Retinal pigment epithelial cell (primary cell): Measurements from ENCODE around the gene PKM.

Source experiments
- DNase-seq: peaks from one replicate; pipeline ENCODE4 v3.0.0-alpha.2; 2010; ENCODE audit warnings: low read depth
- H3K4me3 ChIP-seq: 2 replicates; pipeline ENCODE4 v1.5.1; 2011; ENCODE audit warnings: mild to moderate bottlenecking, low read length, control low read depth, moderate library complexity
- CTCF ChIP-seq: conservative IDR thresholded peaks from 2 replicates; pipeline ENCODE4 v1.5.1; 2011; ENCODE audit warnings: low read depth, low read length, control low read depth, inconsistent platforms

Gene PKM

GRCh38 chr15:72179950-72180581 is 50.9 kb downstream of the PKM start:
- DNase-seq, result no peak
- no peak overlapping the region for H3K4me3 ChIP-seq
- no peak for TF ChIP-seq CTCF

DNA sequence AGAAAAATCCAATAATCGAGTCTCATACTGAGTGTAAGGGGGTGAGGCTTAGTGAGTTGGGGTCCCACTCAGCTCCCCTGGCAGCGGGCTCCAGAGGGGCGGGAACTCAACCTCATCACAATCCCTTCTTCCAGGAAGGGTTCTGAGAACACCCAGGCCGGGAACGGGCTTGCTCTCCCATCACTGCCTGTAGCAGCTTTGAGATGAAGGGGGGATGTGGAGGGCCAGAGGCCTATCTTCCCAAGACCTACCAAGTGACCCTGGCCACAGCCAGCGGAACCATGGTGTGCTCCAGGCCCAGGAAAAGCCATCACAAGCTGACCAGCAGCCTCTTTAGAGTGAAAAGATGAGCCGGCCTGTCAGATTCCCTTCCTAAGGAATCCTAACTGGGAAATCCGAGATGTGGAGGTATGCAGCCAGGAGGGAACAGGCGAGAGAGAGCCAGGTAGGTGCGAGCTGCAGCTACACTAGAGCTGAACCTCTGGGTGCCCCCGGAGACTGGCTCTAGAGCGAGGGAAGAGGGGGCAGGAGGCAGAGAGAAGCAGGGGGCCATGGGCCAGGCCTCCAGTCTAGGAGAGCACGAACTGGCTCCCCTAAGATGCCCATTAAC is 51.9 kb downstream of the PKM start:
- no peak overlapping the region for H3K4me3 ChIP-seq
- no peak for TF ChIP-seq CTCF
- no peak for DNase-seq

DNA sequence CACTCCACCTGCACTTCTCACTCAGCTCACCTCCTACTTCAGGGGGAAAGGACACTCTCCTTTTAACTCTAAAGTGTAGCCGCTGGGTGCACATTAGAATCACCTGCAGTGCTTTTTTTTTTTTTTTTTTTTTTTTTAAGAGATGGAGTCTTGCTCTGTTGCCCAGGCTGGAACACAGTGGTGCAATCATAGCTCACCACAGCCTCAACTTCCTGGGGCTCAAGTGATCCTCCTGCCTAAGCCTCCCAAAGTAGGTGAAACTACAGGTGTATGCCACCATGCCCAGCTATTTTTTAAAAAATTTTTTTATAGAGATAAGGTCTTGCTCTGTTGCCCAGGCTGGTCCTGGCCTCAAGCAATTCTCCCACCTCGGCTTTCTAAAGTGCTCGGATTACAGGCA is 54.2 kb downstream of the PKM start:
- TF ChIP-seq CTCF, result no peak
- no peak overlapping the region for H3K4me3 ChIP-seq
- no peak for DNase-seq

DNA sequence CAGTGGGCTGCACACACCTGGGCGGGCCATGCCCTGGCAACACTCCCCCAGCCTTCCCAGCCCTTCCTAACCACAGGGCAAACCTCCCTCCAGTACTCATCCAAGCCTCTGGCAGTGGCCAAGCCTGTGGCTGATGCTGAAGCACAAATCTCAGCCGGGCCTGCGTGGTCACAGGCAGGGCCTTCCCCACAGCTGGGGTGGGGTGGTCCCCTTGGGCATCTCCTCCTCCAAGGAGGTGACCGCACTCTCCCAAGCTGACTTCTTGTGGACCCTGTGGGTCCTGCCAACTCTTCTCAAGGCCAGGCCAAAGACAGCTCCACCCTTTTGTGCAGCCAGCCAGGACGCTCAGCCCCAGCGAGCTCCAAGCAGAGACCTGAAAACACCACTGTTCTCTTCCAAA is 54.8 kb downstream of the PKM start:
- DNase-seq, result no peak
- no peak for TF ChIP-seq CTCF
- no peak overlapping the region for H3K4me3 ChIP-seq

GRCh38 chr15:72175186-72176044 is 55.6 kb downstream of the PKM start:
- no peak for DNase-seq
- H3K4me3 ChIP-seq, result no peak overlapping the region
- no peak for TF ChIP-seq CTCF

- DNase-seq, result no peak
- TF ChIP-seq CTCF, result no peak
- H3K4me3 ChIP-seq, result no peak overlapping the region
These were observed 56.3 kb downstream of the PKM start for GRCh38 chr15:72174551-72175165.
